ENCODE data around the gene PDE4D.
A peak's percentile ranks its signal among the peaks of the same experiment; 100 is the strongest.

Gene PDE4D

DNA sequence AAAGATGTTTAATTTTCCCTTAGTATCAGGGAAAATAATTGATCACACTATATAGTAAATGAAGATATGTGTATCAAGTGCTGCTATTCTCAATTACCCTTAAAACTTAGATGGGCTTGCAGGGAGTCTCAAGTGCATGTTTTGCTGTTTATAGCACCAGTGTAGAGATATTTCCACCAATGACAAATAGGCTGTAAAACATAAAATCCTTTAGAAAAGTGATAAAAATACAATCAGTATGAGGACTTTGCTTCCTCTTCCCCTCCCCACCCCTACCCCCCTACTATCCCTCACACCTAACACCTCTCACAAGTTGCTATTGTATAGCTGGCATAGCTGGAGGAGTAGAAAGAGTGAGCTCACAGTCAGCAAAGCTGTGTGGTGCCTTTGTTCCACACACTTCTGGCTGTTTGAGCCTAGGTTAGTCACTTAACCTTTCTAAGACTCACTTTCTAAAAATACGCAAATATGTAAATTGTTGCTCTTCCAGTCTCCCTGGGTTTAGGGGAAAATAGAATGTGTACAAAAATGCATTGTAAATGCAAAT lies 93.1 kb downstream of the PDE4D start:
- Histone ChIP-seq H3K79me2 (ENCODE audit: control insufficient read depth, insufficient read depth, low read length, unreplicated experiment) (no peaks in the 10 kb centered on the region), H3K4me3 (ENCODE audit: low read depth, low read length) (no peak overlapping the region), H3K4me1 (ENCODE audit: control insufficient read depth, insufficient read depth, low read length, unreplicated experiment) (peaks cover 14% of the 10 kb centered on the region), H3K36me3 (ENCODE audit: insufficient read depth, low read length) (no peaks in the 10 kb centered on the region), H2AFZ (ENCODE audit: low read length, unreplicated experiment) (no peak overlapping the region), H3K27ac (ENCODE audit: low read depth, low read length) (no peak overlapping the region), H3K27me3 (ENCODE audit: insufficient read depth, low read length) (peaks cover 2% of the 10 kb centered on the region; the same call in 1 of the 2 replicates)

DNA sequence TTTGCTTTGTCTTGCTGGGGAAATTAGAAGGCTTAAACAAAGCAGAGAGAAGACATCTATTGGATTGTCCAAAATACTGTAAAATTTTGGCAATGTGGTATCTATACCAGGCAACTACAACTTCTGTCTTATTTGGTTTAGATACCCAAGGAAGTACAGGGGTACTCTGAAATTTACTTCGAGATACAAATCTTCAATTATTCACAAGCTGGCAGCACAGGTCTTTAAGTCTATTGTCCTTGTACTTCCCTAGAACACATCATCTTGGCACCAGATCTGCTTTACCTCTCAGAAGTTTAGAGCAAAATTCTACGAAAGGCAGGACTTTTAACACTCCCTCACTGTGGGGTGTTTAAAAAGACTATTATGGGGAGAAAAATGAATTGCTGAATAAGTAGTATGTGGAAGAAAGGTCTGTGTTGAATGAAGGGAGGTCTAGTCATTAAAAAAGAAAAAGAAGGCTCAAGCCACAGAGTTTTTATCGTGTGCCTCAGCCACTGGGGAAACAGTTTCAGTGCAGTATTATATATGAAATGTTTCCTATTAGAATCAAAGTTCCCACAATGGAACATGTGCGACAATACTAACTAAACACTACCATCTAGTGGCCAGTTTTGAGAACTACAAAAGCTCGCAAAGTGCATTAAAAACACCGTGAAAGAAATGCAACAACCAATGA lies 93.7 kb downstream of the PDE4D start:
- Histone ChIP-seq H3K27ac (ENCODE audit: low read depth, low read length) (peak overlapping the region; percentile 66), H3K4me3 (ENCODE audit: low read depth, low read length) (peak overlapping the region; percentile 44), H2AFZ (ENCODE audit: low read length, unreplicated experiment) (peak overlapping the region; percentile 27), H3K36me3 (ENCODE audit: insufficient read depth, low read length) (no peaks in the 10 kb centered on the region), H3K79me2 (ENCODE audit: control insufficient read depth, insufficient read depth, low read length, unreplicated experiment) (no peaks in the 10 kb centered on the region), H3K27me3 (ENCODE audit: insufficient read depth, low read length) (no peaks in the 10 kb centered on the region), H3K4me1 (ENCODE audit: control insufficient read depth, insufficient read depth, low read length, unreplicated experiment) (peaks cover 14% of the 10 kb centered on the region)

DNA sequence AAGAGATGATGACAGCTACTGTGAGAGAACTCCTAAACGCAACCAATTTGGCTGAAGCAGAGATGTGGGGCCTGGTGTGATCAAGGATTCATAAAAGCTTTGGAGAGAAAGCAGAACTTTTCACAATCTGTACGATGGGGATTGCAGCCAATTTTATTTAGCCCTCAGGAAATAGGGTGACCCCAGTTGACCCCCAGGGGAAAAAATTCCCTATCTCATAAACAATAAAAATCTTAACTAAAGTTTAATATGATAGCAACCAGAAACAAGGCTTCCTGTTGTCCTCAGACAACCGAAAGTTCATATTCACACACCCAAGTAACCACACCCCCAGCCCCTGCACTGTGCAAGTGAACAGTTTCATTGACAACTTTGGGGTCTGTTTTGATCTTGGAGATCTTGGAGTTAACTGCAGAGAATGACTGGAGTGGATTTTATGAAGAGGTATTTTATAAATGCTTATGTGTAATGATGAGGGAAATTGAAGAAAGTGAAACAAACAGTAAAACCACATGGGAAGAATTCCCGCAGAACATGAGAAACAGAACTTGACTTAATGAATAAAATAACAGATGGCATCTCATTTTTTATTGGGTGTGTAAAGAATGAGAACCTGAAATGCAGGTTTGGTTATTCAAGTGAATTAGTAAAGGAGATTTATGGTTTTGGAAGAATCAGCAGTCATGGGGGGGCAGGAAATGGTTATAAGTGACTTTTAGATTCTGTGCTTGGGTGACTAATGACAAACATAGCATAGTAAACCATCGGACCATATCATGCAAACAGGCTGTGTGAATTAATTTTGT lies 94.5 kb downstream of the PDE4D start:
- Histone ChIP-seq H3K27ac (ENCODE audit: low read depth, low read length) (peak overlapping the region; percentile 66), H2AFZ (ENCODE audit: low read length, unreplicated experiment) (peak overlapping the region; percentile 27), H3K27me3 (ENCODE audit: insufficient read depth, low read length) (no peaks in the 10 kb centered on the region), H3K36me3 (ENCODE audit: insufficient read depth, low read length) (no peaks in the 10 kb centered on the region), H3K4me1 (ENCODE audit: control insufficient read depth, insufficient read depth, low read length, unreplicated experiment) (peaks cover 14% of the 10 kb centered on the region), H3K4me3 (ENCODE audit: low read depth, low read length) (peak overlapping the region; percentile 44), H3K79me2 (ENCODE audit: control insufficient read depth, insufficient read depth, low read length, unreplicated experiment) (no peaks in the 10 kb centered on the region)

DNA sequence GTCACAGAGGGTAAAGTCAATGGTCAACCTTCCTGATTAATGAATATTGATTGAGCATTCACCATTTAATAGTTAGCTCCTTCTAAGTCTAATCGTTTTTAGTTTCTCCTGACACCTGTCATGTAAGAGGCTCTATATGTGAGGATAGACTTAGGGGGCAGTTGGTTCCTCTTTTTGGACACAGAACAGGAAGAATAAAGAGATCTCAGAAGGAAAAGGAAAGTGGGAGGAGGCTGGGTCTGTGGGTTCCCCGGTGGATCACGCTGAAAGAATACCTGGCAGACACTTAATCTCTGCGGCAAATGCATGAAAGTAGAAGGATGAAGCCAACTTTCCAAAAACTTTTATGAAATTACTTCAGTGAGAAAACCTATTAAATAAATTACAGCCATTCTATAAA lies 98.4 kb downstream of the PDE4D start:
- H3K27me3 ChIP-seq (ENCODE audit: insufficient read depth, low read length): no peaks in the 10 kb centered on the region
- no peaks in the 10 kb centered on the region for H3K79me2 ChIP-seq (ENCODE audit: control insufficient read depth, insufficient read depth, low read length, unreplicated experiment)
- no peak overlapping the region for H3K4me3 ChIP-seq (ENCODE audit: low read depth, low read length)
- no peak overlapping the region for H3K27ac ChIP-seq (ENCODE audit: low read depth, low read length)
- peaks cover 36% of the 10 kb centered on the region for H3K4me1 ChIP-seq (ENCODE audit: control insufficient read depth, insufficient read depth, low read length, unreplicated experiment)
- no peak overlapping the region for H2AFZ ChIP-seq (ENCODE audit: low read length, unreplicated experiment)
- no peaks in the 10 kb centered on the region for H3K36me3 ChIP-seq (ENCODE audit: insufficient read depth, low read length)

DNA sequence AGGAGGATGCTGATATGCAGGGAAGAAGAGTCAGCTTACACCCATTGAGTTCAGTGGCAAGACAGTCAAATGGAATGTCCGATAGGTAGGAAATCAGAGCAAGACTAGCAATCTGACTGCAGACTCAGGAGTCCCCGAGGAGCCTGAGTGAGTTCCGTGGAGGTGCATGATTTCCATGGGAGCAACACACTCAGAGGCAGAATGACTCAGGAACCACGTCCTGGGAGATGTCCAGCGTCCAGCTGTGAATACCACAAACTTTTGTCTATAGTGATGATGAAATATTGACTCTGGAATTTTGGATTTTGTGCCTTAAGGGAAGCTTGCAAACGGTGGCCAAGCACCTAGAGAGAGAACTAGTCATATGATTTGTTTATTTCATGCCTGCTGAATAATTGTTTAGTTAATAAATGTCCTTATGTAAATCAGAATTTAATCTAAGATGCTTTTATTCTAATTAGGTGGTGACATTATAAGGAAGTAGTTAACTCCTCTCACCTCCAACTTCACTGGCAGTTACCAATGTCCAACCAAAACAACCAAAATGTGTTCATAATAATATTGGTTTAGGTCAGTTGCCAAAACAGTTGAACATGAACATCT lies 100.4 kb downstream of the PDE4D start:
- Histone ChIP-seq H3K27ac (ENCODE audit: low read depth, low read length) (peak overlapping the region; percentile 73), H3K4me3 (ENCODE audit: low read depth, low read length) (no peak overlapping the region), H3K36me3 (ENCODE audit: insufficient read depth, low read length) (no peaks in the 10 kb centered on the region), H3K79me2 (ENCODE audit: control insufficient read depth, insufficient read depth, low read length, unreplicated experiment) (no peaks in the 10 kb centered on the region), H2AFZ (ENCODE audit: low read length, unreplicated experiment) (no peak overlapping the region), H3K4me1 (ENCODE audit: control insufficient read depth, insufficient read depth, low read length, unreplicated experiment) (peaks cover 25% of the 10 kb centered on the region), H3K27me3 (ENCODE audit: insufficient read depth, low read length) (no peaks in the 10 kb centered on the region)

DNA sequence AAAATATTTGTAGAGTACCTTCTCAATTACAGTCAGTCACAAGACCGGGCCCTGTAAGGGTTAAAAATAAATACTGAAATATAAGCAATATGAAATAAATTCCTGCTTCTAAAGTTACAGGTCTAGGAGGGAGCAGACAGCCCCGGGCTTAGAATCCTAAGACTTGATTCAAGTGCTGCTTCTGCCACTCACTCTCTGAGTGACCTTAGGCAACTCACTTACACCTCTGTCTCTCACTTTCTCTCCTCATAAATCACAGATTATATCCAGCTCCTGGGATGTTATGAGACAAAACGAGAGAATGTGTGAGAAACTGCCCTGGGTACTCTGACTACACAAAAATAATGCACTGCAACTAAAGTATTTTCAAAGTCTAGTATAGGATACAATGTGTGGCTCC lies 101.9 kb downstream of the PDE4D start:
- no peaks in the 10 kb centered on the region for H3K79me2 ChIP-seq (ENCODE audit: control insufficient read depth, insufficient read depth, low read length, unreplicated experiment)
- H3K27ac ChIP-seq (ENCODE audit: low read depth, low read length): no peak overlapping the region
- no peaks in the 10 kb centered on the region for H3K27me3 ChIP-seq (ENCODE audit: insufficient read depth, low read length)
- H3K4me1 ChIP-seq (ENCODE audit: control insufficient read depth, insufficient read depth, low read length, unreplicated experiment): peaks cover 25% of the 10 kb centered on the region
- H3K4me3 ChIP-seq (ENCODE audit: low read depth, low read length): no peak overlapping the region
- H3K36me3 ChIP-seq (ENCODE audit: insufficient read depth, low read length): no peaks in the 10 kb centered on the region
- H2AFZ ChIP-seq (ENCODE audit: low read length, unreplicated experiment): no peak overlapping the region

DNA sequence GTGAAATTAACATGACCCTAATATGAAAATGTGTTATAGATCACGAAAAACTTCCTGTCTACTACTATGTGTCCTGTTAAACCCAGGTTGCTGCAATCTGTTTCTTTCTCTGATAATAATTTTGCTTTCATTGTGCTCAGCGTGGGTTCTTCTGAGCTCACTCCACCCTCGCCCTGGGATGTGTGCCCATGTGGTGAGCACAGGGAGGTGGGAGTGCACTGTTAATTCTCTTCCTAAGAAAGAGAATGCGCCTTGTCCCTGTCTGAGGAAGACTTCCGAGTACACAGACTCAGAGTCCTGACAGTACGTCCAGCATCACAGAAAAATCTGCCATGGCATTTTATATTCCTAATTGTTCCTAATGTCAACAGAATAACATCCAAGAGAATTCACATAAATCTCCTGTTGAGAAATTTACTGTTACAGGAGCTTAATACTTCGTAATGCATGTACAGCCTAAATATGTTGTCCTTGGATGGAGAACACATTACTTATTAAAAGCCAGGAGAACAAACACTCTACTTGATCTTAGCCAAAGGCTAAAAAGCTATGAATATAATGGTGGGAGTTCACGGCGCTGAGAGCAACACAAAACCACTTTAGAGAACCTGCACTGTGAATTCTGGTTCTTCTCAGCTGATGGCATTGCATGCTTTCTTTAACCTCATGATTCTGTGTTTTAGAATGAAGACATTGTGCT lies 102.6 kb downstream of the PDE4D start:
- Histone ChIP-seq H2AFZ (ENCODE audit: low read length, unreplicated experiment) (no peak overlapping the region), H3K4me3 (ENCODE audit: low read depth, low read length) (no peak overlapping the region), H3K27me3 (ENCODE audit: insufficient read depth, low read length) (no peaks in the 10 kb centered on the region), H3K79me2 (ENCODE audit: control insufficient read depth, insufficient read depth, low read length, unreplicated experiment) (no peaks in the 10 kb centered on the region), H3K27ac (ENCODE audit: low read depth, low read length) (peak overlapping the region; percentile 42; the same call in 1 of the 2 replicates), H3K4me1 (ENCODE audit: control insufficient read depth, insufficient read depth, low read length, unreplicated experiment) (peaks cover 31% of the 10 kb centered on the region), H3K36me3 (ENCODE audit: insufficient read depth, low read length) (no peaks in the 10 kb centered on the region)

DNA sequence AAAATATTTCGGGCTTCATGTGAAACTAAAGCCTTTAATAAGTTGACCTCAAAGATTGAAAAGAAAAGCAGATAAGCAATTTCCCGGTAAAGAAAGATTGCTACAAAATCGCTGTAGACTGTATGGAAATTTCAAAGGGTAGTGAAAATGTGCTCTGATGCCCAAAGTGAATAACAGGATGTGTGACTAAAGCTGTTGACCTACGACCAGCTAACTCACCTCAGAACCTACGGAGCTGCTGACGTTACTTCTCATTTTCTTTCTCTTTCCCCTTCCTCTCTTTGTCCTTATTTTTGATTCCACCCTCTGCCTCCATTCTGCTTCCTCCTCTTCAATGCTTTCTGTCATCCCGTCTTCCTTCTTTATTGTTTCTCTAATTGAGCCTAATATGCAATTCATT lies 103.2 kb downstream of the PDE4D start:
- no peaks in the 10 kb centered on the region for H3K27me3 ChIP-seq (ENCODE audit: insufficient read depth, low read length)
- H3K4me1 ChIP-seq (ENCODE audit: control insufficient read depth, insufficient read depth, low read length, unreplicated experiment): peaks cover 33% of the 10 kb centered on the region
- H2AFZ ChIP-seq (ENCODE audit: low read length, unreplicated experiment): no peak overlapping the region
- H3K79me2 ChIP-seq (ENCODE audit: control insufficient read depth, insufficient read depth, low read length, unreplicated experiment): no peaks in the 10 kb centered on the region
- no peaks in the 10 kb centered on the region for H3K36me3 ChIP-seq (ENCODE audit: insufficient read depth, low read length)
- no peak overlapping the region for H3K4me3 ChIP-seq (ENCODE audit: low read depth, low read length)
- H3K27ac ChIP-seq (ENCODE audit: low read depth, low read length): peak overlapping the region; percentile 42; the same call in 1 of the 2 replicates

DNA sequence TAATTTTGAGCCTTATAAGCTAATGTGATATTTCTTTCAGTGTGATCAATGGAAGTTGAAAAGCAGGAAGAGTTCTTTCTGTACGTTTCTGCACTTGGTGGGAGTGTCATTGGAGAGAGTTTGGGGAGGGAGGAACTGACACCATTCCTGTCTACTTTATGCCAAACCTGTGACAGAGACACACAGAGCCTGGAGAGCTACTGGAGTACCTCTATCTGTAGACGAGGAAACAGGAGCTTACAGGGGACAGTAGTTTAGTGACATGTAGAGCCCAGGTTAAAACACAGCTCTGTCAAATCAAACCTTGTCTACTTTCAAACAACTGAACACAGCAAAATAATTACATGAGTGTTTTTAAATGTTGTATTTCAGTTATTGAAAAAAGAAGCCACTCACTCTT lies 103.6 kb downstream of the PDE4D start:
- no peaks in the 10 kb centered on the region for H3K27me3 ChIP-seq (ENCODE audit: insufficient read depth, low read length)
- H3K27ac ChIP-seq (ENCODE audit: low read depth, low read length): peak overlapping the region; percentile 42; the same call in 1 of the 2 replicates
- no peaks in the 10 kb centered on the region for H3K36me3 ChIP-seq (ENCODE audit: insufficient read depth, low read length)
- H3K79me2 ChIP-seq (ENCODE audit: control insufficient read depth, insufficient read depth, low read length, unreplicated experiment): no peaks in the 10 kb centered on the region
- no peak overlapping the region for H2AFZ ChIP-seq (ENCODE audit: low read length, unreplicated experiment)
- H3K4me1 ChIP-seq (ENCODE audit: control insufficient read depth, insufficient read depth, low read length, unreplicated experiment): peaks cover 33% of the 10 kb centered on the region
- no peak overlapping the region for H3K4me3 ChIP-seq (ENCODE audit: low read depth, low read length)

DNA sequence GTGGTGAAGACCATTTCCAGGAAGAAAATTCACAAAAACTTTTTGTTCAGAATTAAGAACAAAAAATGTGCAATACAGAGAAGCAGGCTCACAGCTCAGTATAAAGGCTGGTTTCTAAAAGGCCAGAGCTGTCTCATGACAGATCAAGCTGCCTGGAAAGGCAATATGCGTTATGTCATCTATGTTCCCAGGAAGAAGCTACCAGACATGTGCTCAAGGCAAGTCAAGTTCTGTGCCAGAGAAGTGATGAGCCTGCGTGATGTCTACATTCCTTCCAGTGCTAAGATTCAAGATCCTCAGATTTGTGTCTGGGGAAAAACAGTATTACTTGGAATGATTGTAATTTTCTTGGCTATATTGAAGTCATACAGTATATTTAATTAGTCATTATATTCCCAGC lies 104.3 kb downstream of the PDE4D start:
- Histone ChIP-seq H3K4me3 (ENCODE audit: low read depth, low read length) (no peak overlapping the region), H3K79me2 (ENCODE audit: control insufficient read depth, insufficient read depth, low read length, unreplicated experiment) (no peaks in the 10 kb centered on the region), H3K4me1 (ENCODE audit: control insufficient read depth, insufficient read depth, low read length, unreplicated experiment) (peaks cover 33% of the 10 kb centered on the region), H2AFZ (ENCODE audit: low read length, unreplicated experiment) (no peak overlapping the region), H3K36me3 (ENCODE audit: insufficient read depth, low read length) (no peaks in the 10 kb centered on the region), H3K27ac (ENCODE audit: low read depth, low read length) (no peak overlapping the region), H3K27me3 (ENCODE audit: insufficient read depth, low read length) (no peaks in the 10 kb centered on the region)
